Skeletal muscle cell (primary cell): ENCODE measurements around the gene NFILZ.

Source experiments
- DNase-seq: peaks from one replicate; pipeline ENCODE4 v3.0.0-alpha.2; 2010; ENCODE audit warnings: low read depth
- H3K4me3 ChIP-seq: 2 replicates; pipeline ENCODE4 v1.5.1; 2011; ENCODE audit warnings: low read depth, mild to moderate bottlenecking, control low read depth, low read length, moderate library complexity

Gene NFILZ

GRCh38 chr19:8673276-8673891, 43.0 kb downstream of the NFILZ start:
- DNase-seq: no peak

GRCh38 chr19:8675066-8675465, 44.6 kb downstream of the NFILZ start:
- no peak for DNase-seq
- H3K4me3 ChIP-seq: no peak overlapping the region

More at GRCh38 chr19:8673276-8673891, 43.0 kb downstream of the NFILZ start:
- no peak overlapping the region for H3K4me3 ChIP-seq

- no peak overlapping the region for H3K4me3 ChIP-seq
- DNase-seq: no peak
These were observed 47.9 kb downstream of the NFILZ start for GRCh38 chr19:8678244-8678807.
